Panc1 (cell line): ENCODE results near the gene MTO1. TPM values are rescaled to one million over a fixed set of nuclear protein-coding genes. Genes with fewer than 3 reads are reported as not detected.
"Not testable (repeated sequence)": the region's sequence is repeated elsewhere in the genome, so short reads cannot be mapped to it uniquely, and the experiment has no call there.

Experiments used
- ATAC-seq: fragments of 200-7000 bp; cut with Tn5 transposase; 2 replicates; pipeline ENCODE4 v1.9.1; 2020; ENCODE audit warnings: mild to moderate bottlenecking, moderate library complexity
- BruUV-seq: library from RNA; stranded (reverse); fragments of 400-500 nt; replicated peaks from 2 replicates; lab custom pipeline; 2021; lab: Mats Ljungman, UMichigan
- CTCF ChIA-PET: fragments of 300-600 bp; sonication (Branson Sonifier 250); formaldehyde crosslinking; loops from one replicate; lab custom pipeline; 2022; ENCODE audit warnings: antibody characterized with exemption; lab: Charles Lee
- POLR2A ChIA-PET: fragments of 300-600 bp; sonication (Branson Sonifier 250); formaldehyde crosslinking; loops from one replicate; lab custom pipeline; 2022; ENCODE audit warnings: antibody characterized with exemption; lab: Charles Lee
- DNase-seq: peaks from one replicate; pipeline ENCODE4 v3.0.0-alpha.2; 2010; ENCODE audit warnings: low read depth, low spot score
- H3K27ac ChIP-seq: 2 replicates; pipeline ENCODE4 v1.5.1; 2011; ENCODE audit warnings: mild to moderate bottlenecking, low read length, inconsistent platforms
- H3K27me3 ChIP-seq: fragments of 200-500 bp; sonication (Bioruptor generic); 2 replicates; pipeline ENCODE4 v1.6.0; 2014; ENCODE audit warnings: low read length, inconsistent platforms; ENCODE audit not compliant: control insufficient read depth, insufficient read depth
- H3K36me3 ChIP-seq: fragments of 200-500 bp; sonication (Bioruptor generic); 2 replicates; pipeline ENCODE4 v1.5.1; 2014; ENCODE audit warnings: inconsistent platforms, mild to moderate bottlenecking, low read length, moderate library complexity; ENCODE audit not compliant: control insufficient read depth, insufficient read depth
- H3K4me1 ChIP-seq: 2 replicates; pipeline ENCODE4 v1.5.1; 2011; ENCODE audit warnings: inconsistent platforms, mild to moderate bottlenecking, low read length, moderate library complexity; ENCODE audit not compliant: control insufficient read depth, insufficient read depth
- H3K4me3 ChIP-seq, 2 experiments: 2 replicates each; pipeline ENCODE4 v1.5.1; 2011 to 2012; ENCODE audit warnings: low read depth in 2 of 2, low read length in 2 of 2, mild to moderate bottlenecking in 2 of 2, inconsistent platforms in 1 of 2, moderate library complexity in 1 of 2
- H3K9me3 ChIP-seq: fragments of 200-500 bp; sonication (Bioruptor generic); 2 replicates; pipeline ENCODE4 v1.5.1; 2014; ENCODE audit warnings: low read depth, mild to moderate bottlenecking, inconsistent platforms, low read length, moderate library complexity; ENCODE audit not compliant: control insufficient read depth, insufficient read depth
- POLR2AphosphoS5 ChIP-seq: IDR thresholded peaks from 2 replicates; pipeline ENCODE4 v1.6.1; 2012; ENCODE audit warnings: mild to moderate bottlenecking, low read depth, low read length, moderate library complexity
- SIN3A ChIP-seq: IDR thresholded peaks from 2 replicates; pipeline ENCODE4 v1.6.1; 2012; ENCODE audit warnings: low read depth, mild to moderate bottlenecking, low read length, moderate library complexity, borderline replicate concordance; ENCODE audit not compliant: insufficient read depth
- in situ Hi-C: cut with HindIII; loops from 2 replicates; pipeline ENCODE4 v1.10.0; 2016; ENCODE audit warnings: low sequenced_read_pairs, low pct_unique_long_range_greater_than_20kb
- intact Hi-C: fragments of 100-400 bp; cut with micrococcal nuclease; formaldehyde crosslinking; loops from one replicate; pipeline ENCODE4 v1.10.0; 2022; ENCODE audit not compliant: unreplicated experiment
- total RNA-seq: library from RNA; stranded (reverse); gene quantifications from one replicate; pipeline ENCODE4 v1.2.1, GENCODE V29; 2021; ENCODE audit not compliant: unreplicated experiment
- TF ChIP-seq, protein P1 (sequence below), 2 experiments: IDR thresholded peaks; 2 replicates each; pipeline ENCODE4 v1.6.1; 2011 to 2012; ENCODE audit warnings: low read depth in 2 of 2, control low read depth in 1 of 2, low read length in 1 of 2, mild to moderate bottlenecking in 1 of 2, moderate library complexity in 1 of 2; ENCODE audit not compliant: insufficient read depth in 1 of 2

Gene MTO1
- total RNA-seq, 1 experiment from 2014 or later, result 57.9 TPM

GRCh38 chr6:73516514-73517489 lies 55.3 kb downstream of the MTO1 start:
- H3K4me1 ChIP-seq, result peaks cover 31% of the 10 kb centered on the region
- TF ChIP-seq POLR2AphosphoS5, result peak; percentile 93
- TF ChIP-seq, protein P1, sequence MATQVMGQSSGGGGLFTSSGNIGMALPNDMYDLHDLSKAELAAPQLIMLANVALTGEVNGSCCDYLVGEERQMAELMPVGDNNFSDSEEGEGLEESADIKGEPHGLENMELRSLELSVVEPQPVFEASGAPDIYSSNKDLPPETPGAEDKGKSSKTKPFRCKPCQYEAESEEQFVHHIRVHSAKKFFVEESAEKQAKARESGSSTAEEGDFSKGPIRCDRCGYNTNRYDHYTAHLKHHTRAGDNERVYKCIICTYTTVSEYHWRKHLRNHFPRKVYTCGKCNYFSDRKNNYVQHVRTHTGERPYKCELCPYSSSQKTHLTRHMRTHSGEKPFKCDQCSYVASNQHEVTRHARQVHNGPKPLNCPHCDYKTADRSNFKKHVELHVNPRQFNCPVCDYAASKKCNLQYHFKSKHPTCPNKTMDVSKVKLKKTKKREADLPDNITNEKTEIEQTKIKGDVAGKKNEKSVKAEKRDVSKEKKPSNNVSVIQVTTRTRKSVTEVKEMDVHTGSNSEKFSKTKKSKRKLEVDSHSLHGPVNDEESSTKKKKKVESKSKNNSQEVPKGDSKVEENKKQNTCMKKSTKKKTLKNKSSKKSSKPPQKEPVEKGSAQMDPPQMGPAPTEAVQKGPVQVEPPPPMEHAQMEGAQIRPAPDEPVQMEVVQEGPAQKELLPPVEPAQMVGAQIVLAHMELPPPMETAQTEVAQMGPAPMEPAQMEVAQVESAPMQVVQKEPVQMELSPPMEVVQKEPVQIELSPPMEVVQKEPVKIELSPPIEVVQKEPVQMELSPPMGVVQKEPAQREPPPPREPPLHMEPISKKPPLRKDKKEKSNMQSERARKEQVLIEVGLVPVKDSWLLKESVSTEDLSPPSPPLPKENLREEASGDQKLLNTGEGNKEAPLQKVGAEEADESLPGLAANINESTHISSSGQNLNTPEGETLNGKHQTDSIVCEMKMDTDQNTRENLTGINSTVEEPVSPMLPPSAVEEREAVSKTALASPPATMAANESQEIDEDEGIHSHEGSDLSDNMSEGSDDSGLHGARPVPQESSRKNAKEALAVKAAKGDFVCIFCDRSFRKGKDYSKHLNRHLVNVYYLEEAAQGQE (IDR thresholded peaks at IDR 0.05; ENCODE audit: insufficient read depth in 1 of 2, low read depth in 2 of 2, low read length in 1 of 2), result no peak
- BruUV-seq, result no TSS peak
- DNase-seq, result no peak
- ChIA-PET CTCF (no interaction called here), POLR2A (interaction anchor here (0.6 to 1.5 kb wide), 5 partner anchors 9 to 94 kb away, joined by 3 to 14 read pairs (median 10); no protein-coding TSS in a partner anchor)
- in situ Hi-C loops (no loop called here), intact Hi-C loops (loop anchor here (1.0 kb wide), 1 partner anchor 93 kb away; no protein-coding TSS in a partner anchor)
- H3K27ac ChIP-seq, result peak overlapping the region; percentile 83
- ATAC-seq, result no peak
- H3K36me3 ChIP-seq, result peaks cover 38% of the 10 kb centered on the region
- H3K9me3 ChIP-seq, result no peaks in the 10 kb centered on the region
- peak overlapping the region; percentile 49 to 86 for H3K4me3 ChIP-seq
- no peaks in the 10 kb centered on the region for H3K27me3 ChIP-seq

DNA sequence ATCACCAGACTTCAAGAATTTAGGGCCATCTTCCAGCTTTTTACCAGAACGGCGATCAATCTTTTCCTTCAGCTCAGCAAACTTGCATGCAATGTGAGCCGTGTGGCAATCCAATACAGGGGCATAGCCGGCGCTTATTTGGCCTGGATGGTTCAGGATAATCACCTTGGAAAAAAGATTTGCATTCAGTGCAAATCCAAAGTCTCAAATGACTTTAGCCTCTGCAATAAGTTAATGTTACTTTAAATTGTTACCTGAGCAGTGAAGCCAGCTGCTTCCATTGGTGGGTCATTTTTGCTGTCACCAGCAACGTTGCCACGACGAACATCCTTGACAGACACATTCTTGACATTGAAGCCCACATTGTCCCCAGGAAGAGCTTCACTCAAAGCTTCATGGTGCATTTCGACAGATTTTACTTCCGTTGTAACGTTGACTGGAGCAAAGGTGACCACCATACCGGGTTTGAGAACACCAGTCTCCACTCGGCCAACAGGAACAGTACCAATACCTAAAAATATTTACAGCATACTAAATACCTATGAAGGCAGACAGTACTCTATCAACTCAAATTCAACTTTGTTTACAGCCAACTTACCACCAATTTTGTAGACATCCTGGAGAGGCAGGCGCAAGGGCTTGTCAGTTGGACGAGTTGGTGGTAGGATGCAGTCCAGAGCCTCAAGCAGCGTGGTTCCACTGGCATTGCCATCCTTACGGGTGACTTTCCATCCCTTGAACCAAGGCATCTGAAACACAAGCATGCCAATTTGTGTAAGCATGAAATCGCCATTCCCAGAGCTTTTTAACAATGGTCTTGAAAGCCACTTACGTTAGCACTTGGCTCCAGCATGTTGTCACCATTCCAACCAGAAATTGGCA lies 56.8 kb downstream of the MTO1 start:
- BruUV-seq, in situ Hi-C loops, H3K27me3 ChIP-seq, H3K9me3 ChIP-seq, CTCF ChIA-PET, ATAC-seq, DNase-seq, intact Hi-C loops: not testable (repeated sequence)
- POLR2A ChIA-PET, result interaction anchor here (0.6 to 1.0 kb wide), 2 partner anchors 61 to 70 kb away, joined by 6 to 13 read pairs; no protein-coding TSS in a partner anchor
- H3K27ac ChIP-seq, result peak overlapping the region; percentile 98
- peak overlapping the region; percentile 86 to 91 for H3K4me3 ChIP-seq
- TF ChIP-seq SIN3A (peak; percentile 48; the same call in 1 of the 2 replicates), POLR2AphosphoS5 (peak; percentile 58)
- H3K36me3 ChIP-seq, result peaks cover 38% of the 10 kb centered on the region
- H3K4me1 ChIP-seq, result peaks cover 38% of the 10 kb centered on the region
